DMS114 treated with DMSO at 0.1 percent for 48 hours (cell line): ENCODE measurements around the gene RAB43.
"Not testable (repeated sequence)": the region's sequence is repeated elsewhere in the genome, so short reads cannot be mapped to it uniquely, and the experiment has no call there.

Experiments used
- DNase-seq: peaks from one replicate; lab custom pipeline; 2025; ENCODE audit not compliant: unreplicated experiment; lab: John Stamatoyannopoulos, UW

RAB43 gene

DNA sequence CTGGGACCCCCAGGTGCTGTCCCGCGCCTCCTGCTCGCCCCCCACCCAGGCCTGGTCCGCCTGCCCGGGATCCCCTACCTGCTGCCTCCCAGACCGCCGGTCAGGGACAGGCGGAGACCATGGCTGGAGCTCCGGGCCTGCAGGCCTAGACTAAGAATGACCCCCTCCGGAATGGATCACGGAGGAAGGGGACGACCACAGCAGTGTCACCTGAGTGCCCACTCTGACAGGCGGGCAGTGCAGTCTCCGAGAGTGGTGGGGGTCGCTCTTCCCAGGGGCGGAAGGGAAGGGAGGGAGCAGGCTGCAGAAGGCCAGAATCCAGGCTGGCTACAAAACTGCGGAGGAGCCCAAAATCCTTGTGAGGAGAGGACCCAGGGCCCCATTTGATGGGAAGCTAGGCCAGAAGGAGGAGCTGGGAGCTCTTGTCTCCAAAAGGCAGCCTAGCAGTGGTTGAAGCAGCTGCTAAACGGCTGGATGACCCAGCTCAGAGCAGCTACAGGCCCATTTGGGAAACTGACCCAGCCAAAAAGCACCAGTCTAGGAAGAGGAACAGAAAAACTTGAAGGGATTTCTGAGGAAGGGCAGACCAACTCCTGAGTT, 908 bp upstream of the RAB43 start:
- DNase-seq: no peak

DNA sequence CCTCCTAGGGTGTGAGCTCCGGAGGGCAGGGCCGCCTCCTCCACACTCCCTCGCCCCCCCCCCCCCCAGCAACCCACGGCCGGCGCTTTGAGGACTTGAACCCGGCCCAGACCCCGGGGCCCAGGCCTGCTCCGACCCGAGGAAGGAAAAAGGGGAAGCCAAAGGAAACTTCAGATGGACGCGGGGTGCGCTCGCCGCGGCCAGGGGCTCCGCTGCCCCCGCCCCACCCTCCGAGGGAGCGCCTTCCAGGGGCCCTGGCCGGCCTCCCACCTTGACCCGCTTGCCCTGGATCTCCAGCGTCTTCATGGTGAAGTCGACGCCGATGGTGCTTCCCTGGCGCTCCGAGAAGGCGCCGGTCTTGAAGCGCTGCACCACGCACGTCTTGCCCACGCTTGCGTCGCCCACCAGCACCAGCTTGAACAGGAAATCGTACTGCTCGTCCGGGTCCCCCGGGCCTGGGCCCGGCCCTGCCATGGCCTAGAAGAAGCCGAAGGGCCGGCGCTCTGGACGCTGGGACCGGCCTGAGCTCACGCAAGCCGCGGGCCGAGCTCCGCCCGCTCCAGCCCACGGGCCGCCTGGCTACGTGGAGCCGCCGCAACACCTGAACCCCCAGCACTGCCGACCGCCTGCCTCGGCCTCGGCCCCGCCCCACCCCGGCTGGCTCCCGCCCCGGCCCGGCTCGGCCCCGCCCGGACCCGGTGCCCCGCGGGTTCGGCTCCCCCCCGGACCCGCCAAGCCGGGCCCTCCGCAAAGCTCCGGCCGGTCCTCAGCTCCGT, 400 bp downstream of the RAB43 start:
- DNase-seq: no peak

DNA sequence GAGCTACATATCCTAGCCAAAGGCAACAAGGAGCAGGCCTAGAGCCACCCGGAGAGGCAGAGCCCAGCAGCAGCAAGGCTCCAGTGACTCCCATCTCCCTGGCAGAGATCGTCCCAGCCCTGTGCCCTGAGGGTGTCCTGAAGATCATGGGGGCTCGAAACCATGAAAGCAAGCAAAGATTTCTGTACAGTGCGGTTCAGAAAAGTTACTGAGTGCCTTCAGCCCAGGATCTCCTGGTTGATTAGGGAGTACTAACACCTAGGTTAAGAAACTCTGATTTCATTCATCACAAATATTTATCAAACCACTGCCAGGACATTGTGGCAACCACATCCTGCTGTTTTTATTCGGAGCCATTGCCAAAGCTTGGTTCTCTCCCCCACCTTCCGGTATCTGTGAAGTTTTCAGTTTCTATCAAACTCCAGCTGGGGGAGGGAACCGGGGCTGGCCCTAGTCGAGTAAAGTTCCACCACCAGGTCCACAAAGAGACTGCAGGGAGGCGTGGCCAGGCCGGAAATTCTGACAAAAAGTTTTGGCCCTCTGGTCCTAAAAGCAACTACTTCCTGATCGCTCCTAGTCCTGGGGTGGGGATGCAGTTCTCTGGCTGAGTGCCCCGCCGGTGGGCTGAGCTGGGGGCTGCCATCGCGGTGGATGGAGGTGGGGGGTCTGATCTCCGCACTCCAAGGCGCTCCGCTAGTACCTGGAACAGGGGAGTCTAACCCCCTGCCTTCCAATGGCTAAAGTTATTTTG, 1.2 kb downstream of the RAB43 start:
- DNase-seq: peak; percentile 55

DNA sequence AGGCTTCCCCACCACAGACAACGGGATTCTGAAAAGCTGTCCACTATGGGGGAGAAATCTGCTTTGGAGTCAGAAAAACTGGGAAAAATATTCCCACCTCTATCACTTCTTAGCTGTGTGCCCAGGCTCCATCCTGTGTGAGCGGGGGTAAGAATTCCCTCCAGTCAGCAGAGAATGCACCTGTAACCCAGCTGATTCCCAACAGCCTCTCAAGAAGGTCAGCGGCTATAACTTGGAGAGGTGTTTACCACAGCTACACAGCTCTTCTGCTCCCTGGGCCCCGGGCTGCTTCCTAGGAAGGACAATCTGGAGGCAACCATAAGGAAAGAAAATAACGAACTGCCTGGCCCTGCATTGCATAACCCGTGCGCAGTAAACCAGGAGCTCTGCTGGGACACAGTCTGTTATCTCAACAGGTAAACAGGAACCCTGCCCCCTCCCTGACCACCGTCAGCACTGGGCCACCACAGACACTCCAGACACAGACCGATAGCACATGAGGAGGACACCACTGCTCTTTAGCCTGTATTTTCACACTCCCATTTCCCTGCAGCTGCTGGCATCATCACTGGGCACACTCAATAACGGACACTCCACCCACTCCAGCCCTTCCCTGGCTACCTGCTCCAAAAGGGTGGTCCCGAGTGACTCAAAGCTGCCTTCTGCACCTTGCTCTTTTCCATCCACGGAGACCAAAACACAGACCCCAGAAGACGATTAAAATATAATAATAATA, 2.1 kb downstream of the RAB43 start:
- DNase-seq: no peak

DNA sequence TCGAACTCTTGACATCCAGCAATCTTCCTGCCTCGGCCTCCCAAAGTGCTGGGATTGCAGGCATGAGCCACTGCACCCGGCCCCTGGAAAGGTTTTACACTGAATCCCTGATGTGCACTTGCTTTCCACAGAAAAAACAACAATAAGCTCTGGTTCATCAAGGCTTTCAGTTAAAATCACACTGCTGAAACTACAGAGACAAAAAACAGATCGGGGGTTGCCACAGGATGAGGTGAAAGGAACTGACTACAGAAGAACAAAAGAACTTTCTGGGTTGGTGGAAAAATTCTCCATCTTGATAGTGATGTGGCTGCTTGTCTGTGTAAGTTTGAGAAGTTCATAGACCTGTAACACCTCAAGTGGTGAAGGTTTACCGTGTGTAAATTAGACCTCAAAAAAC, 2.9 kb downstream of the RAB43 start:
- DNase-seq: no peak

DNA sequence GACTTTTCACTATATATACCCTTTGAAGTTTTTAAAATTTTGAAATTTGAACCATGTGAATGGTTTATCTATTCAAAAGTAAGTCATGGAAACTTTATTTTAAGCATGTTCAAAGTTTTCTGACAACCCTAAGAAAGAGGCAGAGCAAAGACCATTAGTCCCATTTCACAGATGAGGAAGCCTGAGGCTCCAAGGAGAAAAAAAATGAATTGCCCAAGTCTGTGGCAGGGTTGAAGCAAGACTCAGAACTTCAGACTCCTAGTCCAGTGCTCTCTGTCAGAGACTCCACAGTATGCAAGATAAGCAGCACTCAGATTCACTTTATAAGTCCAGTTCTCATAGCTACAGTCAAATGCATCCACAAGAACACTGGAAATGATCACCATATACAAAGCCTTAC, 4.5 kb downstream of the RAB43 start:
- no peak for DNase-seq

DNA sequence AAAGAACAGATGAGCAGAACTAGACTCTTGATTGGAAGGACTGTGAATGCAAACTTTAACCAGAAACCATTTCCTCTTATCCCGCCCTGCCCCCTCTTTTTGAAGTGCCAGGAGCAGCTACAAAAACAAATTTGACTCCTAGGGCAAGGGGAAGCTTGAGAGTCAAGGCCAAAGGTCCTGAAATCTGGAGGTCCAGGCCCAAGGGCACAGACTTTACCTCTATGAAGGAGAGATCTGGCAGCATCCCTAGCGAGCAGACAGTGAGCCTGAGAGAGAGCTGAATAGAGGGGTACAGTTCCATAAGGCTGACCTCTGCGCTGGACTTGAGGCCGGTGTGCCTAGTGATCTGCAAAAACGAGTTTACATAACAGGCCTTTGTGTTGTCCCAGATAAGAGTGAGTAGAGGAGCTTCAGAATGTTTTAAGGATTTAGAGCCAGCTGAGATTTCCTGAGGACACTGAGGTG, 5.1 kb downstream of the RAB43 start:
- no peak for DNase-seq

DNA sequence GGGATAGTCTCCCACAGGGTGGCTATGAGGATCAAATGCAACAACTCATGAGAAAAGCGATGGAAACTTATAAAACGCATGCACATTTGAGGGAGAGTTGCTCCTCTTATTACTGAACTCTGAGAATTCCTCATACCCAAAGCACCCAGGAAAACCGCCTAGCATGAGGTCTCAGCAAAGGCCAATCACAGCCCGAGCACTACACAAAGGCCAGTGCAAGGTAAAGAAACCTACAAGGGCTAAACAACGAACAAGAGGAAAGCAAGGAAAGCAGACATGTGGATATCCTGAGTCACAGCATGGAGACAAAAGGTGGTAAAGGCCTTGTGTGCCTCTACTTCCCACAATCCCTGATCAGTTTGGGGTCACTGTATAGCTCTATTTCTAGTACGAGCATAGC, 7.1 kb downstream of the RAB43 start:
- DNase-seq: no peak

DNA sequence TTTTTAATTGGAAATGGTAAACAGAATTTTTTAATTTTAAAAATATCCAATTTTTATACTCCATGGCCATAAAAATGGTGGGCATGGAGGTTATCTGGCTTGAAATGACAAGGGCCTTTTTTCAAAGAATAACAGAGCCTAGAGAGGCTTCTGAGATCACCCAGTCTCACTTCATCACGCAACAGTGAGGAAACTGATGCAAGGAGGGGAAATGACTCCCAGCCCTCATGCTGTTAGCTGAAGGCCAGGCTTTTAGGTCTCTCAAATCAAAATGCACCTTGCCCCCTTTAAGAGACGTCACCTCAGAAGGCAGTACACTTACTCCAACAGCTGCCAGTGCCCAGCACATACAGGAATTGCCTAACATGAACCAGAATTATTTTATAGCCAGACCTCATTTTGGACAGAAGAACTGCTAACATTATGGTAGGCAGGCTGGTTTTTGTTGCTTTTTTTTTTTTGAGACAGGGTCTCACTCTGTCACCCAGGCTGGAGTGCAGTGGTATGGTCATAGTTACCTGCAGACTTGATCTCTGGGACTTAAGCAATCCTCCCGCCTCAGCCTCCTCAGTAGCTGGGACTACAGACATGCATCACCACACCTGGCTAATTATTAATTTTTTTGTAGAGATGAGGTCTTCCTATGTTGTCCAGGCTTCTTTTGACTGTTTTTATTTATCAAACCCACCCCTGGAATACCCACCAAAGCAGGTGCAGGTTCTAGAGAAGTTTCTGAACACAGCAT, 9.1 kb downstream of the RAB43 start:
- DNase-seq: no peak

DNA sequence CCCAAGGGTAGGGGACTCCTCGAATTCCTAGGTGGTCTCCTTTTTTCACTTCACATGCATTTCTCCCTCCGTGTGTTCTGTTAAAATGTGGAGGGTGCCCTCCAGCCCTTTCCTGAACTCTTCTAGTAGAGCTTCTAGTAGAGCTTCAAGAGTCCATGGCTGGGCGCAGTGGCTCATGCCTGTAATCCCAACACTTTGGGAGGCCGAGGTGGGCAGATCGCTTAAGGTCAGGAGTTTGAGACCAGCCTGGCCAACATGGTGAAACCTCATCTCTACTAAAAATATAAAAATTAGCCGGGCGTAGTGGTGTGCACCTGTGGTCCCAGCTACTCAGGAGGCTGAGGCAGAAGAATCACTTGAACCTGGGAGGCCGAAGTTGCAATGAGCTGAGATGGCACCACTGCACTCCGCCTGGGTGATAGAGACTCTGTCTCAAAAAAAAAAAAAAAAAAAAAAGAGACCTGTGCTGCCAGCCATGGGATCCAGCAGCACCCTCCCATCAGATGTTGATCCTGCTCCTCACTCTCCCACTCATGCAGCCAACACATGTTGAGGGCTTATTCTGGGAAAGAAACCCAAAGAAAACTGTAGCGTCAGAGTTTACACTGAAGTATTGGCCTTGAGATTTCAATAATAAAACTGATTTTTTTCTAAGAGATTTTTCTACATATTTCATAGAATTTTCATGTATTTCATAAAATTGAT, 10.4 kb downstream of the RAB43 start:
- DNase-seq: not testable (repeated sequence)

DNA sequence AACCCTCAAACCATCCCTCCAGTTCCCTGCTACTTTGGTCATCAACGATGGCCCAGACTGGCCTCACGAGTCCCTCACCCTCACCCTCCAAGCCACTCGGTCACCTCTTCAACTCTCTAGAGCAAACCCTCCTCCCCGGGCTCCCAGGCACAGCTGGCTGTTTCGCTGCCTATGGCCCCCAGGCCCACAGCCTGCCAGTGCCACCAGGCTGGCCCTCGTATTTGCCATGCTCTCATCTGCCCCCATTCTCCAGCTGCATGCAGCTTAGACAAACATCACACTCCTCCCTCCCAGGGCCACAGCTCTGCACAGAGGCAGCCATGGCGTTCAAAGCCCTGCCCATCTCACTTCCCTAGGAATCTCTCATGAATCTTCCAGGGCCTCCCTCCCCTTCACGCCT, 13.8 kb downstream of the RAB43 start:
- DNase-seq: no peak

DNA sequence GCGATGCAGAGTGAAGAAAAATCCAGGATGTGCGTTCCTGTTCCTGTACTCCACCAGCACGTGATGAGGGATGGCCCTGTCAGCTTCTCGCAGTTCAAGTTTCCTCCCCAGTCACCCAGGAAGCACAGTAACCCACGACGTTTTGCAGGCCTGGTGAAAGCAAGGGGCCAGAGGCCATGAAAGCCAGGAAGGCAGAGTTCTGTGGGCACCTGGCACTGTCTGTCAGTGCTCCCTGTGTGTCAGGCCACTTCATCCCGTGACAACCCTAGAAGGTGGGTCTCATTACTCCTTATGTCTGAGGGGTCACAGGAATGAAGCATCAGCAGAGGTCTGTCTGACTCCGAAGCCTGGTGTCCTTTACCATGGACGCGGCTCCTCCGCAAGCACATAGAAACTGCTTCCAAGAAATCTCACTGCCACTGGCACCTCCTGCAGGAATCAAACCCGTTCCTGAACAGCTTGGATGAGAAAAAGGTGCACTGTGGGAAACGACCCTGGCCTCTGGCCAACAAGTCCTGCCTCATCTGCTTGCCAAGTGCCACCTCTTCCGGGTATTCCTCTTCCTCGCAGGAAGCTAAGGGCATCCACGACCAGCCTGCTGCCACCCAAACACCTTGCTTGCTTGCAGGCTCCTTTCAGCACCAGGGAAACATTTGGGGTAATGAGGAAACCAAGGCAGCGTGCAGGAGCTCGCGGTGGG, 14.6 kb downstream of the RAB43 start:
- no peak for DNase-seq

DNA sequence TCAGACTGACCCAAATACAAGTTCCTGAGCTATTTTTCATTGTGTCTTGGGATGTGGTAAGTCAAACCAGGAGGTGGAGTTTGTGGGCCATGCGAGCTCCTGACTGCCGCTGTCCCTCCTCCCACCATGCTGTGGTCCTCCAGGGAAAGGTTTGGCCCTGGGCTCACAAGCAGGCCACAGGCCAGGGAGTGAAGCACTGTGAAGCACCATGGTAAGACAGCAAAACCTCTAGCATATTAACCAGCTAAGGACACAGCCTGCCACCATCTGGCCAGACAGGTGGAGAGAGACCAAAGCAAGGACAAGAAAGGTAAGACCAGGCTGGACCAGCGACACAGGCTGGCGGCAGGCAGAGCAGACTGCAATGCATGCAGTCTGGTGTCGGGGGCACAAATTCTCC, 15.3 kb downstream of the RAB43 start:
- DNase-seq: no peak

DNA sequence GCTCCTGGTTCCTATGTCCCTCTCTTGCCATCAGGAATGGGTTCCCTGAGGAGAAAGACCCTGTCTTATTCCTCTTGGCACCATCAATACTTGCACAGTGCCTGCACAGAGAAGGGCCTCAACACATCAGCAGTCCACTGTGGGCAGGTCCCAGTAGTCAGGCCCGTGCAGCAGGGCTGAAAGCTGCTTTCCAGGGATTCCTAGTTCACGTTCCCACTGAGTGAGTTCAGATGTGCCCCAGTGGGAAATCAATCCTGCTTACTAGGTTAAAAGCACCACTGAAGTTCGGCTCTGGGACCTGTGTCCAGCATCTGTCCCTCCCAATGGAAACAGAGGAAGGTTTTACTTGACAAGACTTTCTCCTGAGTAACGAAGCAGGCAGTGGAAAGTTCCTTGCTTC, 15.7 kb downstream of the RAB43 start:
- DNase-seq: no peak

DNA sequence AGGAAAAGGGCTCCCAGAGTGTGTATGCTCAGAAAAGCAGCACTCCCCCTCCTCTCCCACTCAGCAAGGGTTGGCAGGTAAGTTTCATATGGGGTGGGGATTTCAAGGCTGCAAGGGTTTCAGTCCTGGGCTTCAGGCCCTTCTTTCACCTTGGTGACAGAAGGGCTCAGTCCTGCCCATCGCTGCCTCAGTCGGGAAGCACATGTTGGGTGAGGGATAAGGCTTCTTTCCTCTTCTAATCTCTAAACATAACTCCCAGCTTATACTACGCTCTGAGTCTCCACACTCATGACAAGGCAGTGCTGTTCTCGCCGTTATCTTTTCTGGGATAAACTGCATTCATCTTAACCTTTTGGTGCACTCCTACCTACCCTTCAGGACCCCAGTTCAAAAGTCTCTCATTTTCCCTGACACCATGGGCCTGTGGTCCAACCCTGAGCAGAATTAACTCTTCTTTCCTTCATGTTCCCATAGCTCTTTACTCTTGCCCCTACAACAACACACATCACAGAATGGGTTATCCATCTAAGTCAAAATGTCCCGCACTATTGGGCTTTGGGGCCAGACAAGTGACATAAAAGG, 17.0 kb downstream of the RAB43 start:
- DNase-seq: no peak

DNA sequence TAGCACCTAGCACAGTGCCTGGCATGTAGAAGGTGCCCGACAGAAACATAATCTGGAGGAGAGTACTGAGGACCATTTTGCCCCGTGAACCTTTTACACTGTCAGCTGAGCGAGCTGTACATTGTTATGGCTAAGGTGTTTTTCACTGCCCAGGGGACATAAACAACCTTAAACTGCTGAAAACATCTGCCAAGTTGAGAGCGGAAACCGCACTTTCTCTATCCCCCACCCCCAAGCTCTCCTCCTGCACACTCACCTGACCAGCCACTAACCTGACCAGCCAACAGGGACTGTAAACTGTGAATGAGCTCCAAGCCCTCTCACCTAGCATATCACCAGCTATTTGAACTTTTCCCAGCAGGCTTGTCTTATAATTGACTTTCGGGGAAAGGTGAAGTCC, 17.6 kb downstream of the RAB43 start:
- DNase-seq: no peak

DNA sequence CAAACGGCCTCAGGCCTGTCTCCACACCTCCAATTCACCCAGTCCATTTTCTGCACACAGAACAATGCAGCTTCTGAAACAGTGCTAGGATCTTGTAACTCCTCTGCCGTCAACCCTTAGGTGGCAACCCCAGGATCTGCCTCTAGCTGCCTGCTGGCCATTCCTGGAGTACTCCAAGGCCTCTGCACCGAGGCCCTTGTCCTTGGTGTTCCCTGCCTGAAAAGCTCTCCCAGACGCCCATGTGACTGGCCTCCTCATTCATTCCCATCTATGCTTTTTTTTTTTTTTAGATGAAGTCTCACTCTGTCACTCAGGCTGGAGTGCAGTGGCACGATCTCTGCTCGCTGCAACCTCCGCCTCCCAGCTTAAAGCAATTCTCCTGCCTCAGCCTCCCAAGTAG, 18.3 kb downstream of the RAB43 start:
- DNase-seq: no peak

DNA sequence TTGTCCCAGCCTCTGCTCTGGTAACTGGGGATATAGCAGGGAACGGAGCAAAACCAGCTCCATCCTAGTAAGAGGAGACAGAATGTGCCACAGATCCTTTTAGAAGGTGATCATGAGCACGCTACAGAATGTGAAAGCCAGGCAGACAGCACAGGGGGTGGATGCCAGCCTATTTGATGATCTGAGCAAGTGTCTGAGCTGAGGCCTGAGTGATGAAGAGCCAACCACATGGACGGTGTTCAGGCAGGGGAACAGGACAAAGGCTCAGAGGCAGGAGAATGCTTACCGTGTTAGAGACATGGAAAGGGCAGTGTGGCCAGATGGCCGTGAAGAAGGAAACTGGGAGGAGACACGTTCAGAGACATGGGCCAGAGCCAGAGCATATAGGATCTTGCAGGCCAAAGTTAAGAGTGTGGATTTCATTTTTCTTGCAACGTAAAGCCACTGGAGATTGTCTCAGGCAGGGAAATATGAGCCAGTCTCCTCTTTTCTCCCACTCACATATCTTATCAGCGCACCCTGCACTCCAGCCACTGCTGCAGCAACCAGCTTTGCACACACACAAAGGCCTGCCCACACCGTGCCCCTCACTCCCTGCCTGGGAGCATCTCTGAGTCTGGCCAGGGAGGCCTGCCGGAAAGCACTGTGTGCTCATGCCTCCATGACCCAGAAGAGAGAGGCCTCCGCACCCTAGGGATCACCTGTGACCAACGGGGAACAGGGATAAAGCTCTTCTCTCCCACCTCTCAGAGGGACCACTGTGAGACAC, 20.1 kb downstream of the RAB43 start:
- DNase-seq: no peak
